Testis (tissue), 3 donors: ENCODE measurements around the gene RBM39. TPM values are rescaled to one million over a fixed set of nuclear protein-coding genes. Genes with fewer than 3 reads are reported as not detected.

ENCODE experiments used
- DNase-seq: peaks from one replicate; pipeline ENCODE4 v3.0.0-alpha.2; 2019
- H3K27ac ChIP-seq, 2 donors: fragments of 200-600 bp; sonication (generic); one replicate each; pipeline ENCODE4 v1.5.1; 2019
- H3K27me3 ChIP-seq: fragments of 200-600 bp; sonication (generic); one replicate; pipeline ENCODE4 v1.5.1; 2019
- H3K36me3 ChIP-seq: fragments of 200-600 bp; sonication (generic); one replicate; pipeline ENCODE4 v1.5.1; 2017; ENCODE audit warnings: low read depth; ENCODE audit errors: missing control alignments
- H3K4me1 ChIP-seq: fragments of 200-600 bp; sonication (generic); one replicate; pipeline ENCODE4 v1.5.1; 2019
- H3K4me3 ChIP-seq, 2 donors: fragments of 200-600 bp; sonication (generic); one replicate each; pipeline ENCODE4 v1.5.1; 2017 to 2019
- H3K9me3 ChIP-seq: fragments of 200-600 bp; sonication (generic); one replicate; pipeline ENCODE4 v1.5.1; 2017
- CTCF ChIP-seq, 3 experiments: fragments of 450-650 bp in 2 of 3; fragments of 200-600 bp in 1 of 3; sonication (generic) in 1 of 3; IDR thresholded peaks; one replicate each; pipeline ENCODE4 v1.5.1; 2016 to 2019; ENCODE audit warnings: antibody characterized with exemption in 3 of 3, mild to moderate bottlenecking in 2 of 3, moderate library complexity in 1 of 3
- POLR2A ChIP-seq: fragments of 450-650 bp; IDR thresholded peaks from one replicate; pipeline ENCODE4 v1.6.1; 2017; ENCODE audit warnings: antibody characterized with exemption, mild to moderate bottlenecking, moderate library complexity
- WGBS, 2 donors: methylation state at CpG; one replicate each; pipeline ENCODE4 v1.1.5; 2018; 5-methylcytosine and 5-hydroxymethylcytosine counted together
- intact Hi-C: fragments of 100-400 bp; cut with DNase I; formaldehyde crosslinking; loops from one replicate; pipeline ENCODE4 v1.15.1; 2023; ENCODE audit warnings: low total_unique reads
- polyA plus RNA-seq: library from polyadenylated mRNA; stranded (reverse); fragments of 350-450 nt; fragmentation: Illumina TruSeq; extraction: RNeasy Lipid Tissue Mini Kit (QIAGEN cat#74804); gene quantifications from one replicate; pipeline ENCODE4 v1.2.3, GENCODE V29; 2014; ENCODE audit warnings: low read depth, low replicate concordance; ENCODE audit not compliant: insufficient read depth
- total RNA-seq, 2 donors: library from RNA; depleted of rRNA; stranded (reverse); fragments of >200 nt; gene quantifications; one replicate each; pipeline ENCODE4 v1.2.3, GENCODE V29; 2016

The RBM39 gene
- total and polyA plus RNA-seq, 3 donors from 2014 or later: 116 to 278 (median 273) TPM

GRCh38 chr20:35738410-35739179 is 3.5 kb downstream of the RBM39 start:
- TF ChIP-seq POLR2A: no peak
- TF ChIP-seq CTCF (IDR thresholded peaks at IDR 0.05): no peak
- Histone ChIP-seq H3K27me3 (no peaks in the 10 kb centered on the region), H3K4me1 (peaks cover 28% of the 10 kb centered on the region), H3K4me3 (no peak overlapping the region), H3K27ac (no peak overlapping the region), H3K9me3 (no peaks in the 10 kb centered on the region), H3K36me3 (no peaks in the 10 kb centered on the region)
- 31 to 40% methylated on average over 4 of the region's 4 CpGs for WGBS, 2 donors
- intact Hi-C loops: no loop called here
- no peak for DNase-seq

- WGBS, 2 donors: 87 to 90% methylated on average over 15 of the region's 15 CpGs
- H3K36me3 ChIP-seq: no peaks in the 10 kb centered on the region
- H3K4me3 ChIP-seq: no peak overlapping the region
- no peak overlapping the region for H3K27ac ChIP-seq
- intact Hi-C loops: no loop called here
- no peaks in the 10 kb centered on the region for H3K27me3 ChIP-seq
- no peak for TF ChIP-seq POLR2A
- H3K9me3 ChIP-seq: no peaks in the 10 kb centered on the region
- H3K4me1 ChIP-seq: peaks cover 23% of the 10 kb centered on the region
- DNase-seq: no peak
These were observed 4.2 kb downstream of the RBM39 start for GRCh38 chr20:35737865-35738333.

GRCh38 chr20:35735826-35736470 is 6.1 kb downstream of the RBM39 start:
- WGBS, 2 donors: 34 to 55% methylated on average over 7 of the region's 7 CpGs
- no peak for DNase-seq
- no peaks in the 10 kb centered on the region for H3K9me3 ChIP-seq
- H3K27ac ChIP-seq: no peak overlapping the region
- no peak for TF ChIP-seq POLR2A
- TF ChIP-seq CTCF (IDR thresholded peaks at IDR 0.05): no peak
- no peak overlapping the region for H3K4me3 ChIP-seq
- intact Hi-C loops: no loop called here
- H3K4me1 ChIP-seq: peaks cover 29% of the 10 kb centered on the region
- H3K27me3 ChIP-seq: no peaks in the 10 kb centered on the region
- no peaks in the 10 kb centered on the region for H3K36me3 ChIP-seq

- H3K36me3 ChIP-seq: no peaks in the 10 kb centered on the region
- intact Hi-C loops: no loop called here
- WGBS, 2 donors: 57 to 62% methylated on average over 4 of the region's 4 CpGs
- no peak for DNase-seq
- no peak for TF ChIP-seq CTCF (IDR thresholded peaks at IDR 0.05)
- no peak for TF ChIP-seq POLR2A
- H3K4me3 ChIP-seq: no peak overlapping the region
- H3K9me3 ChIP-seq: no peaks in the 10 kb centered on the region
- no peak overlapping the region for H3K27ac ChIP-seq
- H3K4me1 ChIP-seq: peaks cover 31% of the 10 kb centered on the region
- H3K27me3 ChIP-seq: no peaks in the 10 kb centered on the region
These were observed 7.0 kb downstream of the RBM39 start for GRCh38 chr20:35734777-35735649.

GRCh38 chr20:35734374-35734773 is 7.7 kb downstream of the RBM39 start:
- Histone ChIP-seq H3K27ac (no peak overlapping the region), H3K36me3 (no peaks in the 10 kb centered on the region), H3K4me1 (peaks cover 24% of the 10 kb centered on the region), H3K27me3 (no peaks in the 10 kb centered on the region), H3K4me3 (no peak overlapping the region), H3K9me3 (no peaks in the 10 kb centered on the region)
- DNase-seq: no peak
- intact Hi-C loops: no loop called here
- no peak for TF ChIP-seq POLR2A
